ENCODE data around the gene C16orf92.

The C16orf92 gene

DNA sequence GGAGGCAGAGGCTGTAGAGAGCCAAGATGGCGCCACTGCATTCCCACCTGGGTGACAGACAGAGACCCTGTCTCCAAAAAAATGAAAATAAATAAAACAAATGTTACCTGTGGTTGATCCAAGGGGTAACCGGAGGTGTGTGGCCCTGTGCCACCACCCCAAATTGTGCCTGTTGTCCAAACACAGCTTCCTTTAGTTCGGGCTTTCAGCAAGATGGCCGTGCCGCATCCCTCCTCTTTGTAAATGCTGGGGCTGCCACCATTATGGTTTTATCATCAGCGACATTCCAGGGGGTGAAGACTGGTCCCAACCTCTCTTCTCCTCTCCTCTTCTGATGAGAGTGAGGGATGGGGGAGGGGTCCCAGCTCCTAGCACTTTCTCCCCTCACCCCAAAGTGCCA lies at the start of gene C16orf92:
C16orf92 (plus strand) TSS at position 312 of the 400 bp plus-strand sequence. CDS start 143 bp downstream, outside the sequence.
- DNase-seq, result no peak

DNA sequence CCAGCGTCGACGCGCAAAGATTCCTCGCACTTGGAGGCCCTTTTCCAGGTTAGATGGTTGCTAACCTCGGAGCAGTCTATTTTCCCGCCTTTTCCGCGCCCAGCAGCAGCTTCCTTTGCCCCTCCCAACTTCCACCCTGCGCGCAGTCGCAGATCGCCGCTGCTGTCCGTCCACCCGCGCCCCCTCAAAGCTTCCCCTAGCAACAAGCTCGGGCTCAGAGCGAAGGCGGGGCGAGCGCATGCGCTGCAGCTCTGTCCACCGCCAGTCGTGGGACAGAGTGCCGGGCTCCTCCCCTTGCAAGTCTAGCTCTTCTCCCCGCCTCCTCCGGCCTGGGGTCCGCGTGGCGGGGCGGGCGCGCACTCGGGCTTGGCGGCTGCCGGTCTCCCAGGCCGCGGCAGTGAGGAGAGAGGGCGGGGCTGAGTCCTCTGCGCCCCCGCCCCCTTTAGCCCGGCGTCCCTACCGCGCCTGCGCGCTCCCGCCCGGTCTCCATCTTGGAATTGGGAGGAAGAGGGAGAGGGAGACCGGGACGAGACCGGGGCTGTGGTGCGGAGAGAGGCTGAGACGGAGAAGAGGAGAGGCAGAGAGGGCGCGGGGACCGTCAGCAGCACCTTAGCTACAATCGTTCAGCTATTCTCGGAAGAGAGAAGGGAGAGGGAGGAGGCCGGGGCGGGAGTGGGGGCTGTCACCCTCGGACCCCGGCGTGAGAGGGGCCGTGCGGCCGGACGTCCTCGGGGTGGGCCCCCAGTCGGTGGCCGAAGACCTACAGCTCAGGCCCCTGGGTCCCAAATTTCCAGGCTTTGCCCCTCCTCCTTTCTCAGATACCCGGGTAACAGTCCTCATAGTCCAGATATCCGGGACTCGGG lies 49.4 kb upstream of the C16orf92 start, which contains the start of gene TAOK2:
TAOK2 (plus strand) TSS at position 485 of the 863 bp plus-strand sequence. CDS start 3,905 bp downstream, outside the sequence.
- peak; percentile 82 to 86 for DNase-seq

- no peak for DNase-seq
Observed at GRCh38 chr16:29974291-29975133, 48.5 kb upstream of the C16orf92 start.

GRCh38 chr16:29975134-29975538 lies 47.9 kb upstream of the C16orf92 start:
- DNase-seq, result no peak

DNA sequence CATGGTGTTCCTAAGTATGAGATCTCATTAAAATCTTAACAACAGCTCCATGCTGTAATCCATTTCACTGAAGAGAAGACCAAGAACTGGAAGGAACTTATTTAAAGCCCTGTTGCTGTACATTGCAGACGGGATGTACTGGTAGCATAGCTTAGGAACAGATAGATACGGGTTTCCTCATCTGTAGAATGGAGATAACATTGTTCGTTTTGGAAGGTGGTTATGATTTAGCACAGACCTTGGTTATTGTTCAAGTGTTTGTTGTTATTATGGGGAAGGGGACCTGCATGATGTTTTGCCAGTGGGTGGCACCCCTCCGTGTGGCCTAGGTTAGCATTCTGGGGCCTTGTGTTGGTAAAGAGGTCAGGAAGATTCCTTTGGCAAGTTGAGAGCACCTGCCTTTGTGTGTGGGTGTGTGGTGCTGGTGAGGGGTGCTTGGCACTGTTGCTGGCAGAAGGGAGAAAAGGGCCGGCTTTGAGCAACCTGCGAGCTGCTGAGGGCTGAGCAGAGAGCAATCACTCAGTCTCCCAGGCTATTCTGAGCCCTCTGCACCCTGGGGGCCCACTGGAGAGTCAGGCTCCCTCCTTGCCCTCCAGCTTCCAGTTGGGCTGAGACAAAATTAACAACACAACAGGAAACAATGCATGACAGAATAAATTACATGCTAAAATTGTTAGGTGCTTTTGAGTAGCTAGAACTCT lies 47.0 kb upstream of the C16orf92 start:
- no peak for DNase-seq

DNA sequence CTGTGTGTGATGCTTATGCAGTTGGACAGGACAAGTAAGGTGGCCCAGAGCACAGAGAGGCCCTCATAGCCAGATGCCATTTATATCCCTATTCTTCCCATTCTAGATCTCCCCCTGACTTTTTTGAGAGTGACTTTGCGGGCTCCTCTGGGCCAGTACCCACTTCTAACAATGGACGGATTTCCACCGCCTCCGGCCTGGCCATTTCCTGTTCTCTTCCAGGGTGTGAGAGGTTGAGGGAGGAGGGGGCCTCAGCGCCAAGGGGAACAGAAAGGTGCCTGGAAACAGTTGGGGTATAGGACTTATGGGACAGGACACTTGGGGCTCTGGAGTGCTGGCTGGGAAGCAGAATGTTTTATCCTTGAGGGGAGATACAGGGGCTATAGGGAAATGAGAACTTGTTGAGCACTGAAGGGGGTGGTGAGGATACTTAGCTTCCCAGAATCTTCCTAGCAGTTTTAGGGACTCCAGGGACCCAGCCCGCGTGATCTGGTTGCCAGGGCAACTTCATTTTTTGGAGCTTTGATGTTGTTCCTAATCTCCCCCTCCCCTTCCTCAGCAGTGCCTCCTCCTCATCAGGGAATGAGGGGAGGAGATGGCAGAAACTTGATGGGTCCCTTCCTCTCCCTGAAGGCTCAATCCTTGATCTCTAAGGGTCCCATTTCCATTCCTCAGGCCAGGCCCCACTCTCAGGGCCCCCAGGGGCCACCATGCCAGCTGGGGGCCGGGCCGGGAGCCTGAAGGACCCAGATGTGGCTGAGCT lies 45.8 kb upstream of the C16orf92 start:
- DNase-seq, result no peak

DNA sequence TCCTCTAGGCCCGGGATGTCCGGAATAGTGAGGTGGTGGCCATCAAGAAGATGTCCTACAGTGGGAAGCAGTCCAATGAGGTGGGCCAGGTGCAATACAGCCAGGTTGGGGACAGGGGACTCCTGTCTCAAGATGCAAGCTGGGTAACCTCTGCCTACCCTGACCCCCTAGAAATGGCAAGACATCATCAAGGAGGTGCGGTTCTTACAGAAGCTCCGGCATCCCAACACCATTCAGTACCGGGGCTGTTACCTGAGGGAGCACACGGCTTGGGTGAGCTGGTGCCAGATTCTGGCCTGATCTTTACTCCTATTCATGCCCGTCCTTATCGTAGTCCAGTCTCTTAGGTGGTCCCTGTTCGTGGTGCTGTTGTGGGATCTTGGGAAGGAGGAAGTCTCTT lies 44.9 kb upstream of the C16orf92 start:
- DNase-seq, result no peak

DNA sequence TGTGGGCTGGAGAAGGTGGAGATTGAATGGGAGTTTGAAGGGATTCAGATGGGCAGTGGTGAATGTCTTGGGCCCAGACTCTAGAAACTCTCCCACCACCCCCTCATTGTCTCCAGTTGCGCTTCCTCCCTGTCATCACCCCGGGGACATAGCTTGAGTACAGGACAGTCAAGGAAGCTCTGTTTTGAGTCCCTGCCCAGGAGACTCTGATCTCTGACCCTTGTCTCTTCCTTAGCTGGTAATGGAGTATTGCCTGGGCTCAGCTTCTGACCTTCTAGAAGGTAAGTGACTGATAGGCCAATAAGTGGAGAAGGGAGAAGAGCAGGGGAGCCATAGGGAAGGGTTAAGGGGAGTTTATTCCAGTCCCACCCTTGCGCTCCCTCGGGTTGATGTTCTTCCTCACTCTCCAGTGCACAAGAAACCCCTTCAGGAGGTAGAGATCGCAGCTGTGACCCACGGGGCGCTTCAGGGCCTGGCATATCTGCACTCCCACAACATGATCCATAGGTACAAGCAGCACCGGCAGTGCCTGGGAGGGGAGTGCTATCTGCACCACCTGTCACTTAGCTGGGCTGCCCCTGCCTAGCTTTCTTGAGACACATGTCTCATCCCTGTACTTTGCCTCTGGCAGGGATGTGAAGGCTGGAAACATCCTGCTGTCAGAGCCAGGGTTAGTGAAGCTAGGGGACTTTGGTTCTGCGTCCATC lies 44.3 kb upstream of the C16orf92 start:
- DNase-seq, result no peak

- DNase-seq, result no peak
Observed at GRCh38 chr16:29982560-29983419, 40.2 kb upstream of the C16orf92 start.

DNA sequence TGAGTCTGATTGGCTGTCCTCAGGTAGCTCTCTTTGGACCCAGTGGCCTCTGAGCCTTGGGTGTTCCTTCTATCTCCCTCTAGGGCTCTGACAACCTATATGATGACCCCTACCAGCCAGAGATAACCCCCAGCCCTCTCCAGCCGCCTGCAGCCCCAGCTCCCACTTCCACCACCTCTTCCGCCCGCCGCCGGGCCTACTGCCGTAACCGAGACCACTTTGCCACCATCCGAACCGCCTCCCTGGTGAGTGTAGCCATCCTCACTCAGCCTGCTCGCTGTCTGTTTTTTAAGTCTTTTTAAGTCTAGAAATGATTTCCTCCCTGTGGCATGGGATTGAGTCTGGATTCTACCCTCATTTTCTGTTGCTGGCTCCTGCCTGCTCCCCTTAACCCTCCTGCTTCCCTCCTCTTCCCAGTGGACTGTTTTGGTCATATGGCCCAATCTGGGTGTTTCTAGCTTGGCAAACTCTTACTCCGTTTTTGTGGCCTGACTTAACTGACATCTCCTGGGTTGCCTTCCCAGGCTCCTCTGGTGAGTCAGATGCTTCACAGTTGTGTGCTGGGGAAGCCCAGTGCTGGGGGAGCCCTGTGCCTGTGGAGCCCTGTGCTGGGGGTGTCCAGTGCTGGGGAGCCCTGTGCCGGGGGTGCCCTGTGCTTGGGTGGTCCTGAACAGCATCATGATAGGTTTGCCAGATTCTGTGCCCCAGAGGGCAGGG lies 39.4 kb upstream of the C16orf92 start:
- DNase-seq, result no peak

- DNase-seq, result no peak
Observed at GRCh38 chr16:29984137-29984763, 38.7 kb upstream of the C16orf92 start.

DNA sequence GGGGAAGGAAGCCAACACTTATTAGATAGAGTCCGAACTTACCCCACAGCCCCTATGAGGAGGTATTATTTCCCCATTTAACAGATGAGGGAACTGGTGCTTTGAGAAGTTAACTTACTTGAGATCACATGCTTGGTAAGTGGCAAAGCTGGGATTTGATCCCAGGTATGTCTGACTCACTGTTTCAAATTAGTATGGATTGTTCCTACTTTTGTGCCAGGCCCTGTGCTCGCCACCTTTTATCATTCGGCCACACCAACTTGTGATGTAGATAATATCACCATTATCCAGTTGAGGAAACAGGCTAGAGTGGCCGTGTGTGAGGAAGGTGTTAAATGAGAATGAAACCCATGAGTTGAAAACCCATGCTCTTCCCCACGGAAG lies 38.2 kb upstream of the C16orf92 start:
- no peak for DNase-seq

DNA sequence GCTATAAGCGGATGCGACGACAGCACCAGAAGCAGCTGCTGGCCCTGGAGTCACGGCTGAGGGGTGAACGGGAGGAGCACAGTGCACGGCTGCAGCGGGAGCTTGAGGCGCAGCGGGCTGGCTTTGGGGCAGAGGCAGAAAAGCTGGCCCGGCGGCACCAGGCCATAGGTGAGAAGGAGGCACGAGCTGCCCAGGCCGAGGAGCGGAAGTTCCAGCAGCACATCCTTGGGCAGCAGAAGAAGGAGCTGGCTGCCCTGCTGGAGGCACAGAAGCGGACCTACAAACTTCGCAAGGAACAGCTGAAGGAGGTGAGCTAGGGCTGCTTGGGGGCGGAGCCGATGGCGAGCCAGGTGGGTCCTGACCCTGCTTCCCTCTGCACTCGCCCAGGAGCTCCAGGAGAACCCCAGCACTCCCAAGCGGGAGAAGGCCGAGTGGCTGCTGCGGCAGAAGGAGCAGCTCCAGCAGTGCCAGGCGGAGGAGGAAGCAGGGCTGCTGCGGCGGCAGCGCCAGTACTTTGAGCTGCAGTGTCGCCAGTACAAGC lies 37.7 kb upstream of the C16orf92 start:
- DNase-seq, result no peak

DNA sequence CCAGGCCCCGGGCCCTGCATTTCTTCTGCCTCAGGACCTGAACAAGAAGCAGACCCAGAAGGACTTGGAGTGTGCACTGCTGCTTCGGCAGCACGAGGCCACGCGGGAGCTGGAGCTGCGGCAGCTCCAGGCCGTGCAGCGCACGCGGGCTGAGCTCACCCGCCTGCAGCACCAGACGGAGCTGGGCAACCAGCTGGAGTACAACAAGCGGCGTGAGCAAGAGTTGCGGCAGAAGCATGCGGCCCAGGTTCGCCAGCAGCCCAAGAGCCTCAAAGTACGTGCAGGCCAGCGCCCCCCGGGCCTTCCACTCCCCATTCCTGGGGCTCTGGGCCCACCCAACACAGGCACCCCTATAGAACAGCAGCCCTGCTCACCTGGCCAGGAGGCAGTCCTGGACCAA lies 36.8 kb upstream of the C16orf92 start:
- no peak for DNase-seq

GRCh38 chr16:29986931-29987330 lies 36.1 kb upstream of the C16orf92 start:
- DNase-seq, result no peak

DNA sequence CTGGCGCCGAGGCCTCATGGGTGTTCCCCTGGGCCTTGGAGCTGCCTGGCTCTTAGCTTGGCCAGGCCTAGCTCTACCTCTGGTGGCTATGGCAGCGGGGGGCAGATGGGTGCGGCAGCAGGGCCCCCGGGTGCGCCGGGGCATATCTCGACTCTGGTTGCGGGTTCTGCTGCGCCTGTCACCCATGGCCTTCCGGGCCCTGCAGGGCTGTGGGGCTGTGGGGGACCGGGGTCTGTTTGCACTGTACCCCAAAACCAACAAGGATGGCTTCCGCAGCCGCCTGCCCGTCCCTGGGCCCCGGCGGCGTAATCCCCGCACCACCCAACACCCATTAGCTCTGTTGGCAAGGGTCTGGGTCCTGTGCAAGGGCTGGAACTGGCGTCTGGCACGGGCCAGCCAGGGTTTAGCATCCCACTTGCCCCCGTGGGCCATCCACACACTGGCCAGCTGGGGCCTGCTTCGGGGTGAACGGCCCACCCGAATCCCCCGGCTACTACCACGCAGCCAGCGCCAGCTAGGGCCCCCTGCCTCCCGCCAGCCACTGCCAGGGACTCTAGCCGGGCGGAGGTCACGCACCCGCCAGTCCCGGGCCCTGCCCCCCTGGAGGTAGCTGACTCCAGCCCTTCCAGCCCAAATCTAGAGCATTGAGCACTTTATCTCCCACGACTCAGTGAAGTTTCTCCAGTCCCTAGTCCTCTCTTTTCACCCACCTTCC lies 35.5 kb upstream of the C16orf92 start:
- DNase-seq, result no peak

- no peak for DNase-seq
Observed at GRCh38 chr16:29988346-29989075, 34.5 kb upstream of the C16orf92 start.
